Measurements from ENCODE around the gene B4GALNT3.
"Not testable (repeated sequence)": the region's sequence is repeated elsewhere in the genome, so short reads cannot be mapped to it uniquely, and the experiment has no call there.

B4GALNT3 gene

DNA sequence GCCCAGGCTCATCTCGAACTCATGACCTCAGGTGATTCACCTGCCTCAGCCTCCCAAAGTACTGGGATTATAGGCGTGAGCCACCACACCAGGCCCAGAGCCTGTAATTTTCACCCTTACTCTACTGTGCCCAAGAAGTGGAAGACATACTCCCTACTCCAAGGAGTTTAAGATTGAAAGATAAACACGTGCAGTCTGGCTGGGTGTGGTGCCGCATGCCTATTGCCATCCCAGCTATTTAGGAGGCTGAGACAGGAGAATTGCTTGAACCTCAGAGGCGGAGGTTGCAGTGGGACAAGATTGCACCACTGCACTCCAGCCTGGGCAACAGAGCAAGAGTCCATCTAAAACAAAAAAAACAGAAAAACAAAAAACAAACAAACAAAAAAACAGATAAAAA lies 113.5 kb downstream of the B4GALNT3 start:
- DNase-seq (ENCODE audit: low read depth in 3 of 3, low spot score in 1 of 3) = no peak

DNA sequence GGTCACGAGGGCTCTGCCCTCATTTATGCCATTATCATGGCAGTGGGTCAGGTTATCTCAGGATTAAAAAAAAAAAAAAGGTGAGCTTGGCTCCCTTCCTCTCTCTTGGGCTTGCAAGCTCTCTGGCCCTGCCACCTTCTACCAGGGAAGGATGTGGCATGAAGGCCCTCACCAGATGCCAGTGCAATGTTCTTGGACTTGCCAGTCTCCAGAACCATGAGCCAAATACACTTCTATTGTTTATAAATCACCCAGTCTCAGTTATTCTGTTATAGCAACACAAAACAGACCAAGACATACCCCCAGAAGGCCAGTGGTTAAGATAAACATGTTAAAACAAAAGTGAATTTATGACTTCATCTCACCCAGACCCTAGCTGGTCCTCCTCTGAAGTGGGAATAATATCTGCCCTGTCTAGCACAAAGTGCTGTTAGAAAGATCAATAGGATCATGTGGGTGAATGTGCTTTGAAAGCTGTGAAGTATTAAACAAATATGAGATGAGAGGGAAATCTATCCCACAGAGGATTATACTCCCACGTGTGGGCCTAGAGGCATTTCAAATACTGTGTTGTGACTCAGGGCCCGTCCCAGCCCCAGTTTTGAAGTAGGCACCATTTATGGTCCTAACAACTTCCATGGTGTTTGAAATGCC lies 114.9 kb downstream of the B4GALNT3 start:
- DNase-seq (ENCODE audit: low read depth in 3 of 3, low spot score in 1 of 3) = no peak

DNA sequence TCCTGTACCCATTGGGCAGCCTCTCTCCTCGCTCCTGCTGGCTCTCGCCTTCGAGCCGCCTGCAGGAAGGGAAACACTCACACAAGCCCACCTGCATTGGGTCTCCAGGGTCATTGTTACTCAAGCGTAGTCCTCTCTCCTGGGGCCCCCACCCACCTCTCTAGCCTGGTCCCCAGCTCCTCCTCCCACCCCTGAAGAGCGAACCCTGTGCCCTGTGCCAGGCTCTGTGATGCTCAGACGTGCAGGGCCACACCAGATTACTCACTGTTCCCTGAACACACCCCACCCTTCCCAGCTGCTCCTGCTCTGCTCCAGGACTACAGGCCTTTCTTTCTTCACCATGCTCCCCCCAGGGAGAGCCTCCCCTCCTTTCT lies 115.4 kb downstream of the B4GALNT3 start:
- DNase-seq (ENCODE audit: low read depth in 3 of 3, low spot score in 1 of 3) = no peak

DNA sequence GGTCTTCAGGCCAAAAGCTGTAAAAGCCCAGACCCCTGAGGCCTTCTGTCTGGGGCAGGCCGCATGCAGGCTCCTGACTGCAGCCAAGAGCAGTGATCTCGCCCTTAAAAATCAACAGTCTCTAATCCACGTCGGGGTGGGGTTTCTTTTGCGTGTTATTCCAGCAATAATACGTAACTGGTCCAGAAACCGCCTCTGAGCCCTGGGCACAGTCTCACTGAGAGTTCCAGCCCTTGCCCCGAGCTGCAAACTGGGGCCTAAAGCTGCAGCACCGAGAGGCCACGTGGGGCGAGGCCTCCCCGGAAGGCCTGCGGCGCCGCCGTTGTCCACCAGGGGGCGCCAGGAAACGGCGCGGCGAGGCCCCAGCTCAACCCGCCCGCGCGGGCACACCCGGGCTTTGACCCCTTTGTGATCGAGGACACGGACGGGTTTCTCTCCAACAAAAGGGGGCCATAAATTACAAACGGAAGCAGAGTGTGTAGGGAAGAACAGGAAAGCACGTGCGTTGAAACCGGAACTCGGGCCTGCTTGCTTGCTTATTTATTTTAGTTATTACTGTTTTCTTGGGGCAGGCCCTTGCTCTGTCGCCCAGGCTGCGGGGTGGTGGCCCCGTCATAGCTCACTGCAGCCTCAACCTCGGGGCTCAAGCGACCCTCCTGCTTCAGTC lies 116.3 kb downstream of the B4GALNT3 start:
- DNase-seq (ENCODE audit: low read depth in 3 of 3, low spot score in 1 of 3) = peak; percentile 54 to 86 (median 73)

DNA sequence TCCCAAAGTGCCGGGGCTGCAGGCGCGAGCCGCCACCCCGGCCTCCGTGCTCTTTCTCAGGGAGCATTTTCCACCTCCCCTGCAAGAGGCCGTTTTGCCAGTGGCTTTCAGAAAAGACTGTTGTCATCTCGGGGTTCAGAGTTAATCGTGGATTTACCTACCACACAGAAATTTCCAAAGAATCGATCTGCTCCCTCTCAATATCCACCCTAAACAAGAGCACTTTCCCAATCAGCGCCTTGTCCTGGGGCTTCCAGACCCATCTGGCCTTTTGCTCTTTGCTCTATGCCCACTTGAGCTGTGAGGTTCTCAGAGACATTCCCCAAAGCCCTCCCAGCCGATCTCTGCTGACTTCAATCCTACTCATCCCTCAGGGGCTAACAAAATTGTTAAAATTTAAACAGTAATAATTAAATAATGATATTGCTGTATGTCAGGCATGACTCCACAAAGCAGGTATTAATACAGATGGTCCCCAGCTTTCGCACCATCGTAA lies 116.9 kb downstream of the B4GALNT3 start:
- DNase-seq (ENCODE audit: low read depth in 3 of 3, low spot score in 1 of 3) = no peak

DNA sequence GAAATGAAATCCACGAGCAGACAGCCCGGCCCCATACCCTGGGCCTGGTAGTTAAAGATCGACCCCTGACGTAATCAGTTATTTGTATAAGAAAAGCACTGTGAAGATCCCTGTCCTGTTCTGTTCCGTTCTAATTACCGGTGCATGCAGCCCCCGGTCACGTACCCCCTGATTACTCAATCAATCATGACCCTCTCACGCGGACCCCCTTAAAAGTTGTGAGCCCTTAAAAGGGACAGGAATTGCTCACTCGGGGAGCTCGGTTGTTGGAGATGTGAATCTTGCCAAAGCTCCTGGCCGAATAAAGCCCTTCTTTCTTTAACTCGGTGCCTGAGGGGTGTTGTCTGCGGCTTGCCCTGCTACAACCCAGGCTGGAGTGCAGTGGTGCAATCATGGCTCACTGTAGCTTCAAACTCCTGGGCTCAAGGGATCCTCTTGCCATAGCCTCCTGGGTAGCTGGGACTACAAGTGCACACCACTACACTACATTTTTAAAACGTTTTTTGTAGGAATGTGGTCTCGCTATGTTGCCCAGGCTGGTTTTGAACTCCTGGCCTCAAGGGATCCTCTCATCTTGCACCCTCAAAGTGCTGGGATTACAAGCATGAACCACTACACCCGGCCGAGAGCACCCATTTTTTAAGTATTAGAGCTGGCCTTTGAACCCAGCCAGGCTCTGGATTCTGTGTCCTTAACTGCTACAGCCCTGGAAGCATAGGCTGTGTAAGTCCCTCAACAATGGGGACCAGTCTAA lies 118.4 kb downstream of the B4GALNT3 start:
- not testable (repeated sequence) for DNase-seq (ENCODE audit: low read depth in 3 of 3, low spot score in 1 of 3)

DNA sequence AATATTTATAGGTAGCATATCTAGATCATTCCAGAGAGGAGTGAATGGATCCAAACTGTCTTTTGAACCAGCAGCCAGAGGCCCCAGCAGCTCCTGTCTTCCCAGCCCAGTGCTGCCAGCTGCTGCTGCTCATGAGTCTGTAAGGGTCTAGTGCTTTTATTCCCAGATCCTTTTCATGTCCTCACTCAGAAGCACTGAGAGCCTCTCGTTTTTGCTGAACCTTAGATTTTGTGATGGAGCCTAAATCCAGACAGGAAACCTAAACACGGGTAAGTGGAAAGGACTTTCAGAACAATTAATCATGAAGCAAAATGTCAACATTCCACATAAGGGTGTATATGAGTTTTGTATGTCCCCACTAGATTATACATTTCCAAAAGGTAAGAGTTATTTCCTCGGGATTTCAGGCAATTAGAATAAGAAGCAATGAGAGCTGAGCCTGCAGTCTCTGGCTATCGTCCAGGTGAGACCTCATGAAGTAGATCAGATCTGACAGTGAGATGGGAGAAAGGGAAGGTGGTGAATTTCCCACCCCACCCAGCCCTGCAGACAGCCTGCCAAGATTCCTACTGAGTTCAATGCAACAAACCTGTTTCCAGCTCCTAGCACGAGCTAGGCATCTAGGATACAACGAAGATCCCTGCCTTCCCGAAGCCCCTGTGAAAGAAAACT lies 119.1 kb downstream of the B4GALNT3 start:
- DNase-seq (ENCODE audit: low read depth in 3 of 3, low spot score in 1 of 3) = no peak

DNA sequence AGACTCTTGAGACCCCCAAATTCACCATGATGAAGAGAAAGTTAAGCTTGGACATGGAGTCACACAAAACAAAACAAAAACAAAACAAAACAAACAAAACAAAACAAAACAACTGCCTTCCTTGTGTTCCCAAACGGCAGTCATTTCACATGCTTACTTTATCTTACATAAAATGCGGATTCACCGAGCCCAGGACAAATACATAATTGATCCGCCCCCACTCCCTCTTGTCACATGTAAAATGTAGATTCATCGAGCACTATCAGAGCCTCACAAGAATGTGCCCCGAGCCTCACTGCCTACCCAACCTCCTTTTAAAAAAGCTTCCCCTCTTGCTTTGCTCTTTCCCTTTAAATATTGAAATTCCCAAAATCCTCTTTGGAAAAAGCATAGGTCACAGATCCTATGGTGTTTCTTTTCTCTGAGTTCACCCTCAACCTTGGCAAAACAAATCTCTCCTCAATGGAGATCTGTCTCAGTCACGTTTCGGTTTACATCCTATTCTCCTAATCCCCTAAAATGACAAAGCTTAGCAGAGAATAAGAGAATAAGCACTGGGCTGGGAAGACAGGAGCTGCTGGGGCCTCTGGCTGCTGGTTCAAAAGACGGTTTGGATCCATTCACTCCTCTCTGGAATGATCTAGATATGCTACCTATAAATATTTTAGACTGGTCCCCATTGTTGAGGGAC lies 119.8 kb downstream of the B4GALNT3 start:
- DNase-seq (ENCODE audit: low read depth in 3 of 3, low spot score in 1 of 3) = no peak

DNA sequence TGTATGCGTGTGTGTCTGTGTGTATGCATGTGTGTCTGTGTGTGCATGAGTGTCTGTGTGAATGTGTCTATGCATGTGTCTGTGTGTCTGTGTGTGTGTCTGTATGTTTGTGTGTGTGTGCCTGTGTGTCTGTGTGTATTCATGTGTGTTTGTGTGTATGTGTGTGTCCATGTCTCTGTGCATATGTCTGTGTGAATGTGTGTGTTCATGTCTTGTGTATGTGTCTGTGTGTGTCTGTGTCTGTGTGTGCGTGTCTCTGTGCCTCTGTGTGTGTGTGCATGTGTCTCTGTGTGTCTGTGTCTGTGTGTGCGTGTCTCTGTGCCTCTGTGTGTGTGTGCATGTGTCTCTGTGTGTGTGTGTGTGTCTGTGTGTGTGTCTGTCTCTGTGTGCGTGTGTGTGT lies 121.1 kb downstream of the B4GALNT3 start:
- DNase-seq (ENCODE audit: low read depth in 3 of 3, low spot score in 1 of 3) = no peak

DNA sequence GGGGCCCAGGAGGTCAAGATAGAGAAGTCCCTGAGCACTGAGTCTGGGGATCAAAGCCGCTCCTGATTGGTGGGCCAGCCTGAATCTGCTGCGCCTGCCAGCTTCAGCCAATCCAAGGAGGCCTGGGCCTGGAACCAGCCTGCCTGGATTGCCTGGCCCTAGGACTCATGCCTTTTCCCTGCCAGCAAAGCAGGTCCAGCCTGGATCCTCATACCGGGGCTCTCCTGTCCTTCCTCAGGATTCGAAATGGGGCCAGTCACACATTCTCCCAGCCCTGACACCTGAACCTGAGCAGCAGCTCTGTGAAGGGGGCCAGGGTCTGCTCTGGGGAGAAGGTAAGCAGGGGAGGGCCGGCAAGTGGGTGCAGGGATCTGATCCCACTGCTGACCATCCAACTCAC lies 121.6 kb downstream of the B4GALNT3 start:
- no peak for DNase-seq (ENCODE audit: low read depth in 3 of 3, low spot score in 1 of 3)

DNA sequence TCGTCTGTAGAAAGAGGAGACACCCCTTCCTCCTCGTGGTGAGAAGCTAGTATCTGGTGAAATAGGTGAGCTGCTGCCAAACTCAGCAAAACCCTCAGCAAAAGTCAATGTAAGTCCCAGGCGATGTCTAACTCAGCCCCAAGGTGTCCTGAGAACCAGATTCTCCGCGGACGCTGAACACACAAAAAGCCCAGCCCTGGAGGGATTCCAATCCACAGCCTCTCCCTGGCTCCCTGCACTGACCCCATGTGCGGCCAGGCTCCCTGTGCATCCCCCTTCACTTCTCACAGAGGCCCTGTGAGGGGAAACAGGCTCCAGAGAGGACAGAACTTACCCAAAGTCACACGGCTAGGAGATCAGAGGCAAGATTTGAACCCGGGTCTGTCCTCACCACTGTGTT lies 122.0 kb downstream of the B4GALNT3 start:
- DNase-seq (ENCODE audit: low read depth in 3 of 3, low spot score in 1 of 3) = no peak

DNA sequence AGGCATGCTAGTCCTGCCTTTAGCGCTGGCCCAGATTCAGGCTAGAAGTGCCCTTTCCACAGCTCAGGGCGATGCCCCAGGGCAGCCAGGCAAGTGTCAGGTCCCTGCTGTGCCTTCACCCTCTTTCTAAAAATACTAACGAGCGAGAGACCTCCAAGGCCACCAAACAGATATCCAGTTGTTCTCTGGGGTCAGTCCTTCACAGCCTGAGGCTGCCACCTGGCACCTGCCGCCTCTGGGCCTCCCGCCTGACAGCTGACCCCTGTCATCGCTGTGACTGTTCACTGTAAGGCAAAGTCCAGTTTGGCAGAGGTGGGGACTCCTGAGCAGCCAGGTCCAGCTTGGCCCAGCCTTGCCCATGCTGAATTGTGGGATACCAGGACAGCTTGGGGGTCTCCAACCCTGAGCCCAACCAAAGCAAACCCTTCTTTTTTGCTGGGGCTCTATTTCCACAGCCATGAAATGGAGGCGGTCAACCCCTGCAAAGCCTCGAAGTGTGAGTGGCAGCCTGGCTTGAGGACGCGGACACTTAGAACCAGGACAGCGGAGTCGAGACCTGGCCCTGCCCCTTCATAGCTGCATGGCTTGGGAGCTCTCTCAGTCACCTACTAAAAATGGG lies 123.6 kb downstream of the B4GALNT3 start:
- DNase-seq (ENCODE audit: low read depth in 3 of 3, low spot score in 1 of 3) = no peak

DNA sequence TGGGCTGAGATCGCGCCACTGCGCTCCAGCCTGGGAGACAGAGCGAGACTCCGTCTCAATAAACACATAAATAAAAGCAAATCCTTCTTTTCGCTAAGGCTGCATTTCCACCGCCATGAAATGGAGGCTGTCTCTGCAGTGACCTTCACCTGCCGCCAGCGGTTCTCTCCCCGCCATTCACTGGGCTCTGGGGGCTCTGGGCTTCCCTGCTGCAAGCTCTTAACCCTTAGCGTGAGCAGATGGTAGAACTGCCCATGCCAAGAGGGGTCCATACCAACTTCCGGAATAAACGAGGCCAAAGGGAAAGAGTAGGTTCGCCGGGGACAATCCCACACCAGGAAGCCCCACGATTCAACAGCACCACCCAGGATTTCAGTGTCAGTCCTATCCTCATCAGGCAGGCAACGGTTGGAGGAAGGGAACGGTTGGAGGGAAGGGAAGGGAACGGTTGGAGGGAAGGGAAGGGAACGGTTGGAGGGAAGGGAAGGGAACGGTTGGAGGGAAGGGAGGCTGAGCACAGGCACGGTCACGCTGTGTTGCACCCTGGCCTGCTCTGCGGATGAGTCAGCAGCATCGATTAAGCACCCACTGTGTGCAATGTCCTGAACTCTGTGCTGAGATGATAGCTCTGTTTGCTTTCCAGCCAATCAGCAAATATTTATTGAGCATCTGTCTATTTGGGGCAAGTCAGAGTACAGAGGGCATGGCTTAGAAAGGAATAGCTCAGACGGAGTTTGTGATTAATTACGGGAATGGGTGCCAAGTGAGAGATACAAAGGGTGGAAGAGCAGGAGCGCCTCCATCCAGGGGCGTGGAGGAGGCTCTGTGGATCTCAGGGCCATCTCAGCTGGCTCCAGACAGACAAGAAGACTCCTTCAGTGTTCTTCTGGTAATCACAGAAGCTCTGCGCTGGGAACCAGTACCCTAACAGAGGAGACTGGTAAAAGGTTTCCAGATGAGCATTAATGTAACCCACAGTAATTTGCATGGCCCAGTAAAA lies 125.6 kb downstream of the B4GALNT3 start:
- no peak for DNase-seq (ENCODE audit: low read depth in 3 of 3, low spot score in 1 of 3)

DNA sequence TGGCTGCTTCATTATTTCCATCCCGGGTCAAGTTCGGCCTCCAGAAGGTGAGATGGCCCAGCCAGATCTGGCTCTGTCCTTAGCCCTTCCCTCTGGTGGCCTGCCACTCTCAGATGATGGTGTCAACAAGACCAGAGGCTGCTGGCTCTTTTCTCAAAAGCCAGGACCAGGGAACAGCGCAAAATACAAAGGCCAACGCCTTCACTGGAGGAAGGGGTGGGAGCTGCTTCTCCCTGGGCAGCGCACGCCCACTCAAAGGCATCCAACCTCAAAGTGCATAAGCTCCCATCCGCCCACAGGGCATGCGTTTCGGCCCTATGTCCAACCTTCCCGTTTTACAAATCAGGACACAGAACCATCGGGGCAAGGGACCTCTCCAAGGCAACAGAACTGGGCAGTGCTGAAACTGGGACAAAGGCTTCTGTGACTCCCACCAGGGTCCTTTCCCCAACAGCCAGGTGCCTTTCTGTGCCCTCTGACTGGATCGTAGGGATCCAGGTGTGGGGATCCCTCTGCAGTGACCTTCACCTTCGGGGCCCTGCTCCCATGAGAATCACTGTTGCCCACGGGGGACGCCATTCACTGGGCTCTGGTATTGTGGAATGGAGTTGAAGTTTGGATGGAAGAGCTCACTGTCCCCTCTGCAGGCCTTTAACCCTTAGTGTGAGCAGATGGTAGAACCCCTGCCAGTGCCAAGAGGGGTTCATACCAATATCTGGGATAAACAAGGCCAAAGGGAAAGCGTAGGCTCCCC lies 126.8 kb downstream of the B4GALNT3 start:
- DNase-seq (ENCODE audit: low read depth in 3 of 3, low spot score in 1 of 3) = no peak

DNA sequence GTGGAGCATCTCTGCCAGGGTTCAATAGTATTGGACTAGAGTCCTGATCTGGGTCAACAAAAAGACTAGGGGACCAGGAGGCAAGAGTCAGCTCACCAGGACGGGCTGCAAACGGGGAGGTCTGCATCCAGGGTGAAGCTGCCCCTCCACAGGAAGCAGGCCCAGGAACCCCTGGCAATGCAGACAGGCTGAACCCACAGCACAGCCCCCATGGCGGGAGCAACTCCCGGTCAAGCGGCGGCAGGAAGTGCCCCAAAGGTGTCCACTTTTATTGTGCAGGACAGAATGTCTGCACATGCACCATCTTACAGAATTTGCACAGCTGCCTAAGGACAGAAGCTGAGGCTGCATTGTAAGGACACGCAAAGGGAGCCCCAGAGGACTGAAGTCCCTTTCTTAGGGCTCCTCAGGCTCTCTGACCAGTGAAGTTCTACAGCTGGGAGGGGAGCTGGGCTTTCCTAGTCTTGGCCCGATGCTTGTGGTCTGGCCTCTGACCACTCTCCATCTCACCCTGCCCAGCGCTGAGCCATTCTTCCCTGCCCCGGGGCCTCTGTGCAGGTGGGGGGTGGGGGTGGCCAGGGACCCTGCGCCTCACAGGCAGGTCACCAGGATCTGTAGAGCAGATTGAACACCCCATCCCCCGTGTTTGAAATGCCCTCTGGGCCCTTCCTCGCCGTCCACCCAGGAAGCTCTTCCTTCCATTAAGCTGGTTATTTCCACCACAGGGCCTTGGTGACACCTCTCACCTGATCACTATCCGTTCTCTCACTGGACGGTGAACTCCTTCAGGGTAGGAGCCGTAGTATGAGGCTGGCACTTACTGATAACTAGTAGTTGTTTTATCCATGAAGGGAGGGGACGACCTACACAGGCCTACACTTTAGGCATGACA lies 127.6 kb downstream of the B4GALNT3 start:
- no peak for DNase-seq (ENCODE audit: low read depth in 3 of 3, low spot score in 1 of 3)

DNA sequence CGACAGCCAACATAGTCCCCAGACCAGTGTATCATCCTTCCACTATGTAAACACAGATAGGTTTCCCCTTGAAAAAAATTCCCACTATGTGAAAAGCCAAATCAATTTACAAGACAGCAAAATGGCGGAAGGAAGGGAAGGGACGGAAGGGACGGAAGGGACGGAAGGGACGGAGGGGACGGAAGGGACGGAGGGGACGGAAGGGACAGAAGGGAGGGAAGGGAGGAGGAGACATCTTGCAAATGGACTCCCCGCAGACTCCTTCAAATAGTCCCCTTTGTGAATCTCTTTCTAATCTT lies 128.2 kb downstream of the B4GALNT3 start:
- no peak for DNase-seq (ENCODE audit: low read depth in 3 of 3, low spot score in 1 of 3)

DNA sequence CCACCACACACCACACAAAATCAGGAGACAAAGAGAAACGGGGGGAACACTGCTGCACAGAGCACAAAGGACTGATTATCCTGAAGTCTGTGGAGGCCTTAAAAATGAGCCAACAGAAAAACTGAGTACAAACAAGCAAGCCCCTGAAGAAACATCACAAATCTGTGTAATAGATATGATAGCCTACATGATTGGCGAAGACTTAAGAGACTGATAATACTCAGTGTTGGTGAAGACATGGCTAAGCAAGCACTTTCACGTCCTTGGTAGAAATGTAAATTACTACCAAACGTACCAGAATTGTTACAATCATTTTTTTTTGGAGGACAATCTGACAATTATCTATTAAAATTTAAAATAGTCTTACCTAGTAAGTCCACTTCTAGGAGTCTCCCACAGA lies 128.9 kb downstream of the B4GALNT3 start:
- DNase-seq (ENCODE audit: low read depth in 3 of 3, low spot score in 1 of 3) = no peak

DNA sequence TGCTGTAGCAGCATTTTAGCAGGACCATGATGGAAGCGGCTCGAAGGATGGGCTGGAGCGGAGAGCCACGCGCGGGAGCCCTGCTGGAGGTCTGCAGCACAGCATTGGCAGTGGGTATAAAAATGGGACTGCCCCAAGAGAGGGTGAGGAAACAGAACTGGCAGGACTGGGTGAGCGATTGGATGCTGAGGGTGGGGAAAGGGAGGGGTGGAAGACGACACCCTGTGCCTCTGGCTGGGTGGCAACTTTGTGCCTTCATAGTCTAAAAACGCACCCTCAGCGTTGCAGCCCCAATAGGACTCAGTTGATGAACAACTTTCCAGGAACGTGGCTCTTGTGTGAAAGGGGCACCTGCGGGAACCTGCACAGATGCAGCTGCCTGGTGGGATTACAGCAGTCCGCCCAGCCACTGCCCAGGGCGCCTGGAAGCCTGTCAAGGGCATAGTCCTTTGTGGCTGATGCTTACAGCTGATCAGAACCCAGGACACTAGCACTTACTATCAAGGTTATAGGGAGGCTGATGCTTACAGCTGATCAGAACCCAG lies 130.5 kb downstream of the B4GALNT3 start:
- no peak for DNase-seq (ENCODE audit: low read depth in 3 of 3, low spot score in 1 of 3)

Data from stimulated activated CD4-positive, alpha-beta T cell treated with anti-CD3 and anti-CD28 coated beads, TNF-alpha, amount 100 ng/mL, for 1 hour (primary cell).